AG08396 (cell line): ENCODE measurements around the gene CLCN5.

ENCODE experiments used
- DNase-seq: peaks from one replicate; pipeline ENCODE4 v3.0.0; 2012; ENCODE audit warnings: low spot score, mixed read lengths

Gene CLCN5

DNA sequence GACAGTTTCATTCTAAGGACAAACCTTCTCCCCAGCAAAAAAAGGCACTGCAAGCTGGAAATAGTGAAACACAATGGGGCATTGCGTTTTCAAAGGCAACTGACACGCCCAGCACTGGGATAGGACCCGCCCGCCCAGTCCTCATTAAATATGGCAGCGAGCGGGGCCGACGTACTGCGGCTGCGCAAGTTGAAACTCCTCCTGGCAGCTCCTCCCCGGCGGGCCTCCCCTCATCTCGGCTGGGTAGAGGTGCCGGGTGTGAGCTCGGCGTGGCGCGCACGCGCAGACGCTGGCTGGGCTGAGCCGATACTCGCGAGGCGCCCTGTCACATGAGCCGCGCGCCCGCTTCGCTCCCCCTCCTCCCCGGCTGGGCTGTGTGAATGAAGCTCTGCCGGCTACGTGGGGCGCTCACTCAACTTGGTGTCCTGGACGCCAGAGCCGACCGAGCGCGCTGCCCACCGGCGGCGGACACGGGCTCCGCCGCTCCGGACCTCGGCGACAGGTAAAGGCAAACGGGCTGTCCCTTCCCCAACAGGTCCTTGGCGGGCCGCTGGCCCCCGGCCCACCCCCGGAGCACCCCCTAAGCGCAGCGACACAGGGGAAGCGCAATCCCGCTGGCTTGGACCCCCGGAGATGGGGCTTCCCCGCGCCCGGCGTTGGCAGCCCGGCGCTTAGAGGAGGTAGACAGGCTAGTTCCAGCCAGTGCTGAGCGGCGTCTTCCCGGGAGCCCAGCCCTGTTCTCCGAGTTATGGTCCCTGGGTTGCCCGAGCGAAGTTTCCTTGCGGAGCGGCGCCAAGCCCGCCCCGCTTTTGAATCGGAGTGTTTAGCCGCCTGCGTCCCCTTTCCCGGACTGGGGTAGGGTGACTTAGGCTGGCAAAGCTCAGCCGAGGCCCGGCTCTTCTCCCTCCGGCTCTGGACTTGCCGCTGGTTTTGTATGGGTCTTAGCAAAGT lies at the start of gene CLCN5:
TSS of gene CLCN5 (plus strand) at position 306 of the 951 bp plus-strand sequence. CDS start 2,703 bp downstream, outside the sequence.
- DNase-seq = peak; percentile 95

DNA sequence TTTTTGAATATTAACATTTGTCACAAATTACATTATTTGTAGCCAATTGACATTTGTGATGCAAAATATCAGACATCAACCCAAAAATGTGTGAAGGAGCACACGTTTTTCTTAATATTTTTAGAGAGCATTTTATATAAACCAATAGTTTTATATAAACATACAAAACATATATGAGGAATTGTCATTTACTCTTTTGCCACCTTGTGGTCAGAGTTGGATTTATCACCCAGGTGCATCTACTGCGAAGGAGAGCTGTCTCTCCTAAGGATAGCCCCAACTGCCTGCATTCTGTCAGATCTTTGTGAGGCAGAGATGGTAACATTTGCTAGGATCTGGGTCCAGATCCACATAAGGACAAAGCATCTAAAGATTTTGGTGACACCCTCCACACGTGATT lies 45.6 kb upstream of the CLCN5 start:
- DNase-seq = peak; percentile 35

DNA sequence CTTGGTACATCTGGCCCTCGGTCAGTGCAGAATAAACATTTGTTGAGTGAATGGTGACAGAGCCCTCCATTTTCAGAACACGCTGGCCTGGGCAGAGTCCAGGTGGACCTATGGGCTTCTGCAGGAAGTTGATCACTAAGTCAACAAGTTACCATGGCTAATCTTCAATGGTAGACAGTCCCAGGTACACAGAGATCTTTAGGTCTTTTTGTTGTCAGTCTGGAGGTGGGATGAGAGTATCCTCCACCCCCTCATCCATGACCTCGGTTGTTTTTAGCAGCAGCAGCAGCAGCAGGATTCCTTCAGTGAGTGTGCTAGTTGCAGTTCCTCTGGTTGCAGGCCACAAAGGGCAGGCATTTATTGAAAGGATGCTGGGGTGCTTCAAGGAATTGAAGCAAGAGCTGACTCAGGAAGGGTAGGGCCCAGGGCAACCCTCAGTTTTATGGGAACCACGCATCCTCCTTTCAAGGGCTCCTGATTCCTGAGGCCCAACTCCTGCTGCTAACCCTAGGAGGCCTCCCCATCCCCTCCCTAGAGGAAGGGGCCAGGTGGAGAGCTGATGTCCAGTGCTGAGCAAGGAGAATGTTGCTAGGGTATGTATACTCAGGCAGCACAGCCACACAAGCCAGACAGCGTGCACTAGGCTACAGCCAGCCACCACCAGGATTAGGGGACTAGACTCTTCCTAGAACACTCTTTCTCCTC lies 44.8 kb upstream of the CLCN5 start:
- no peak for DNase-seq

DNA sequence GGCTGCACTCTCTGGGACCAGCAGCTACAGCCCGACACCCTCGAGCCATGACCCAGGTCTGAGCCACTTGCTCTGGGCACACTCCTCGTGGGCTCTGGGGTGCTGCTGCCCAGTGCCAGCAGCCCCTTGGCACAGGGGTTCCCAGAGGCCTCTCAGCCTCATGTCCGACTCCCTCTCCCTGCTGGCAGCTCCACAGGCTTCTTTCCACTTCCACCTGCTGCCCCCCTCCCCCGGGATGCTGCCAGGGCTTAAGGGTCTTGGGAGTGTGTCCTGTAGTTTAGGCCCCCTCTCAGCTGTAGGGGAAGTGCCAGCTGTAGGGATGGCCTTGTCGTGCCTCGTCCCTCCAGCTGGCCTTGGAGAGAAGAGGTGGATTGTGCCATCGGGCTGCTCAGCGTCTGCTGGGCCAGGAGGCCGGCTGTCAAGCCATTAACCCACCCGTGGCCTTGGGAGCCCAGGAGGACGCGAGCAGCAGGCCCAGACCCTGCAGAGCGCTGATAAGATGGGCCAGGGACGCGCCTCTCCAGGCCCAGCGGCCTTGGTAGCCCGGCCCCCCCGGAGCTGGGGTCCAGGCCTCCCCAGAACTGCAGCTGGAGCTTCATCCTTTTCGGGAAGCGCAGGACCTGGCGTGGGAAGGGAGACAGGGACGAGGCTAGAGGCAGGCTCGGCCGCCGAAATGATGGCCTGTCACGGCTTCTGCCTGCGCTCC lies 44.1 kb upstream of the CLCN5 start:
- no peak for DNase-seq

DNA sequence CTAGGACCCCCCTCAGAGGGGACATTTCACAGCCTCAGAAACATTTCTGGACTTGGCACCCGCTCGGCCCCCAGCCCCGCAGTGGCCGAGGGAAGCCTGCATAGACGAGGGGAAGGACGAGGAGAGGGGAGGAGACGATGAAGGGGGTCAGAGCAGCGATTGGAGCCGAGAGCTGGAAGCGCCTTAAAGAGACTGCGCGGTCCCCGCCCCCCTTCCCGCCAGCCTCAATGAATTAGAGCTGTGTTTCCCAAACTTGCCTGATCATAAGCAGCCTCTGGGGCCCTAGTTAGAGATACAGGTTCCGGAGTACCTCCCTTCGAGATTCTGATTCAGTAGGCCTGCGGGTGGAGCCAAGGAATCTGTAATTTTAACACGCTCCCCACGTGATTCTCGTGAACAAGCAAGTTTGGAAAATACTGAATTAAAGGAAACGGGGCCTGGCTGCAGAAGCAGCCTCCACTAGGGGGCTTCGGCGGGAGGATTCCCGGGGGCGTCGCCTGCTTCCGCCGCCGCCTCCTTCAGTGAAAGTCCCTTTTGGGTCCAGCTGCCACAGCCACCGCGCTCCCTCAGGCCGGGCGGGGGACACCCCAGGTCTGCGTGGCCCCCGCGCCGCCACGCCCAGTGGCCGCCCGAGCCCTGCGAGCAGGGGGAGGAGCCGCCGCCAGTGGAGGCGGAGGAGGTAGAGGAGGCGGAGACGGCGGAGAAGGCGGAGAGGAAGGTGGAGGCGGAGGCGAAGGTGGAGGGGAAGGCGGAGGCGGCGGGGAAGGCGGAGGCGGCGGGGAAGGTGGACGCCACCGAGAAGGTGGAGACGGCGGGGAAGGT lies 43.4 kb upstream of the CLCN5 start, which contains the start of gene USP27X:
TSS of gene USP27X (plus strand) at position 651 of the 822 bp plus-strand sequence. CDS start 824 bp downstream, outside the sequence.
- DNase-seq = peak; percentile 77

DNA sequence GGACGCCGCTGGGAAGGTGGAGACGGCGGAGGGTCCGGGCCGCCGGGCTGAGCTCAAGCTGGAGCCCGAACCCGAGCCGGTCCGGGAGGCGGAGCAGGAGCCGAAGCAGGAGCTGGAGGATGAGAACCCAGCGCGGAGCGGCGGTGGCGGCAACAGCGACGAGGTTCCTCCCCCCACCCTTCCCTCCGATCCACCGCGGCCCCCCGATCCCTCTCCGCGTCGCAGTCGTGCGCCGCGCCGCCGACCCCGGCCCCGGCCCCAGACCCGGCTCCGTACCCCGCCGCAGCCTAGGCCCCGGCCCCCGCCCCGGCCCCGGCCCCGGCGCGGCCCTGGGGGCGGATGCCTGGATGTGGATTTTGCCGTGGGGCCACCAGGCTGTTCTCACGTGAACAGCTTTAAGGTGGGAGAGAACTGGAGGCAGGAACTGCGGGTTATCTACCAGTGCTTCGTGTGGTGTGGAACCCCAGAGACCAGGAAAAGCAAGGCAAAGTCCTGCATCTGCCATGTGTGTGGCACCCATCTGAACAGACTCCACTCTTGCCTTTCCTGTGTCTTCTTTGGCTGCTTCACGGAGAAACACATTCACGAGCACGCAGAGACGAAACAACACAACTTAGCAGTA lies 42.6 kb upstream of the CLCN5 start:
- no peak for DNase-seq

DNA sequence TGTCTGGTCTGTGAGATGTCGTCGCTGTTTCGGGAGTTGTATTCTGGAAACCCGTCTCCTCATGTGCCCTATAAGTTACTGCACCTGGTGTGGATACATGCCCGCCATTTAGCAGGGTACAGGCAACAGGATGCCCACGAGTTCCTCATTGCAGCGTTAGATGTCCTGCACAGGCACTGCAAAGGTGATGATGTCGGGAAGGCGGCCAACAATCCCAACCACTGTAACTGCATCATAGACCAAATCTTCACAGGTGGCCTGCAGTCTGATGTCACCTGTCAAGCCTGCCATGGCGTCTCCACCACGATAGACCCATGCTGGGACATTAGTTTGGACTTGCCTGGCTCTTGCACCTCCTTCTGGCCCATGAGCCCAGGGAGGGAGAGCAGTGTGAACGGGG lies 41.7 kb upstream of the CLCN5 start:
- DNase-seq = no peak

DNA sequence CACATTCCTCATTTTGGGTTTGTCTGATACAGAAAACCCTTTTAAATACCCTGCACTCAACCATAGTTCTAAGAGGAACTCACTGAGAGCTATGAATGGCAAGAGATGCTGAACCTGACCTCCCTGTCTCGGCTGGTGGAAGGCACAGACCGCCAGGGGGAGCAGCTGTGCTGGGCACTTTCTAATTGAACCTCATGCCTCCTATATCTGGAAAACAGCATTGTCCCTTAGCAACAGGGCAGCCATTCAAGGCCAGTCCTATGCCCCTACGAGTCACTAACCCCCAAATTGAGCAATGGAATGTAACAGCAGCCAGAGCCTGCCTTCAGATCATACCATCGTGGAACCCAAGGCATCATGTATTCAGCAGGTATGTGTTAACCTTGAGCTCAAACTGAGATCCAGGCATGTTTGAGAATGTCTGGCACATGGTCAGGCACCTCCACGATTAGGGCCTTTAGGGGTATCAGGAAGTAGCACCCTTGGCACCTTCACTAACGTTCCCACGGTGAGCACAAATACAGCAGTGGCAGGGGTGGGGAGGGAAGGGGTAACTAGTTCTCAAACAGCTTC lies 38.0 kb upstream of the CLCN5 start:
- DNase-seq = peak; percentile 63

DNA sequence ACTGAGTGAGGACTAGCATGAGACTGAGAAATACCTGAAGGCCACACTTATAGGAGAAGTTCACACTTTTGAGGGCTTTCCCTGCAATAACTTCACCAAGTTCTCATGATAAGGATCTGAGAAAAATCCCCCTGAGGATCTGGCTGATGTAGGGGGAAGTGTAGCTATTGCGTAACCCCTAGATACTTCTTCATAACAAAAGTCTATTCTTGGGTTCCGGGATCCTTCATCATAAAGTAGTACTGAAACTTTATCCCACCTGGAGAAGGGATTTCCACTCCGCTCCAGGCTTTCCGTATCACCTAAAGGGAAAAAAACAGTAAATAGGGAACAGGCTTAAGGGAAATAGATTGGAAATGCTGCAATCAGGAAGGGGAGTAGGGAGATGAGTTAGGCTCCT lies 29.9 kb upstream of the CLCN5 start:
- DNase-seq = no peak

DNA sequence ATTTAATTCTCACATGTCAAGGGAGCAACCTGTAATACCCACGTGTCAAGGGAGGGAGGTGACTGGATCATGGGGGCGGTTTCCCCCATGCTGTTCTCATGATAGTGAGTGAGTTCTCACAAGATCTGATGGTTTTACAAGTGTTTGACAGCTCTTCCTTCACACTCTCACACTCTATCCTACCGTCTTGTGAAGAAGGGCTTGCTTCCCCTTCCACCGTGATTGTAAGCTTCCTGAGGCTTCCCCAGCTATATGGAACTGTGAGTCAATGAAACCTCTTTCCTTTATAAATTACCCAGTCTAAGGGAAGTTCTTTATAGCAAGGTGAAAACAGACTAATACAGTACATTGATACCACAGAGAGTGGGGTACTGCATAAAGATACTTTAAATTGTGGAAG lies 25.4 kb upstream of the CLCN5 start:
- DNase-seq = no peak

DNA sequence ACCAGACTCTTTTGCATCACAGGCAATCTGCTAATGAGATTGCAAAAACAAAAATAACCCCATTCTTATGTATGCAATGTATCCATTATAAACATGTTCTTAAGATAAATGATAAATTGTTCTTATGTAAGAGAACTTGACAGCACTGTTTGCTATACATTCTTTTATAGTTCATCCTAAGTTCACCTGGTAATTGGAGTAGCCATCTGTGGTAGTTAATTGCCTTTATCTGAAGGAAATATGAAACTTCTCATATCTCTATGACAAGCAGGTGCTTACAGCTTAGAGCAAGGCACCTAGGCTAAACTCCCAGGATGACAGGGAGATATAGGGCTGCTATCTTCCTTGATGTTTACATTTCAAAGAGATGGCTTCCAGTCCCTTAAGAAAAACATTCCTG lies 21.3 kb upstream of the CLCN5 start:
- no peak for DNase-seq

DNA sequence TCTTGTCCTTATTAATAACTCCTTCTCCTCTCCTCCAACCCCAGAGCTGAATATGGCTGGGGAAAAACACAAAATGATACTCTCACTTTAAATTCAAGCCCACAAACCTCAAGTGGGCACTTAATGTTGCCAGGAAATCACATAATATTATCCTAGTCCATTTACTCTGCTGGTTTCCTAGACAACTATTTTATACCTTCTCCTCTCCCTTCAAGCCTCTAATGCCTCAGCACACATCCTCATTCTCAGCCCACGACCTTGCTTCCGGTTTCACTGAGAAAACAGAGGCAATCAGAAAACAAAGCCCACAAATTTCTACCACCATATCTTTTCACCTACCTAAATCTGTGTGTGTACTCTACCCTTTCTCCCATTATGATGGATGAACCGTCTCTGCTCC lies 12.1 kb upstream of the CLCN5 start:
- DNase-seq = no peak

DNA sequence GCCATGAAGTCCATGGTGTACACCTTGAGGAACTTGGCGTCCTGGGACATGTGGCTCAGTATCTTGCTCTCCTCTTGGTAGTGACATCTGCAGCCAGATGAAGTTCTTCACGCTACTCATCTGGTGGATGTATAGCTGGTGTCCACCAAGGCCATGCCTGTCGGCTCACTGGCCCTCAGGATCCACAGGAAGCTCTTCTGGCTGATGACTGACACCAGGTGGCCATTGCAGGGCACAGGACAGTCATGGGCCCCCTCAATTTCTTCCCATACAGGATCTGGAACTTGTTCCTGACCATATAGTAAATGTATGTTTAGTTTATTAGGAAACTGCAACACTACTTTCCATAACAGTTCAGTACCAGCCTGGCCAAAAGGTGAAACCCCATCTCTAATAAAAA lies 10.3 kb upstream of the CLCN5 start:
- DNase-seq = no peak

DNA sequence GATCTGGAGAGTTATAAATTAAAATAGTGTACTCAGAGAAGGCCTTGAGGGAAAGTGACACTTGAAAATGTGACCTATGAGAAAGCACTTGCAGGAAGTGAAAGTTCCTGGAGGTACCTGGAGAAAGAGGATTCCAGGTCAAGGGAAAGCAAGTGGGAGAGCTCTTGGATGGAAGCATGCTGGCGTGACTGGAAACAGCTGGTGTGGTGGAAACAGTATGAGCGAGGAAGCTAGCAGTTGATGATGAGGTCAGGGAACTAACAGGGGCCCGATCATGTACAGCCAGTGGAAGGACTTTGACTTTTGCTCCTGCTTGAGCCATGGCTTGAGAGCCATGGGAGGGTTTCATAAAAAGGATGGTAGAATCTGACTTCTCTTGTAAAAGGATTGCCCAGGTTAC lies 9.5 kb upstream of the CLCN5 start:
- no peak for DNase-seq

DNA sequence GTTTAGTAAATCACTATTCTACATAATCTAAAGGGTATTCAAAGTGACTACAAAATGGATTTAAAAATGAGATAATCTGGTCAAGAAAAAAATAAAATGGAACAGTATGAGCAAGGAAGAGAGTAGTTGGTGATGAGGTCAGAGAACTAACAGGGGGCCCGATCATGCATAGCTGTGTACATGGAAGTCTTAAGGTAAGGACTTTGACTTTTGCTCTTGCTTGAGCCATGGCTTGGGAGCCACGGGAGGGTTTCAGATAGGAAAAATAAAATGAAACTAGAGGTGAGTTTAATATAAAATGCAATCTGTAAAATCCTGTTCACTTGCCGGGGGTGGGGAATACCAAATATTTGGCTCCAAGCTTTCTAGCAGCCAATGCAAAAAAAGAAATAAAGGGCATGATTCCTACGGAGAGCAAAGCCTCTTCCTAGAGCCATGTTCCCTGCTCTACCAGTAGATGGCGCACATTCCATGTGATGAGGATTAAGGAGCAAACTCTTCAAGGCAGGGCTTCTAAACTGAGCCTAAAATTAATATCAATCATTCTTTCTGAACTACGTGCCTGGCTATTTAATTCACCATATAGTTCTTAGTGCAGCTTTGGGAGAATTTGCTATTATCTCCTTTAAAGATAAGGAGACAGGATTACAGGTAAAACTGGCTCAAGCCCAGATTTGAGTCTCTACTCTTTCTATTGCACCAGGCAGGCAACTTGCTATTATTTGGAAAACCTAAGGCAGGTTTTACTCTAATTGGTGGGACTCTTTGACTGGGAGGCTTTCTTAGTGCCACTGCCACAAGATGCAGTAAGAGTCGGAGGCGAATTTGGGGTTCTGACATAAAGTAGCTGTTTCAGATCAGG lies 6.8 kb upstream of the CLCN5 start:
- DNase-seq = peak; percentile 66

DNA sequence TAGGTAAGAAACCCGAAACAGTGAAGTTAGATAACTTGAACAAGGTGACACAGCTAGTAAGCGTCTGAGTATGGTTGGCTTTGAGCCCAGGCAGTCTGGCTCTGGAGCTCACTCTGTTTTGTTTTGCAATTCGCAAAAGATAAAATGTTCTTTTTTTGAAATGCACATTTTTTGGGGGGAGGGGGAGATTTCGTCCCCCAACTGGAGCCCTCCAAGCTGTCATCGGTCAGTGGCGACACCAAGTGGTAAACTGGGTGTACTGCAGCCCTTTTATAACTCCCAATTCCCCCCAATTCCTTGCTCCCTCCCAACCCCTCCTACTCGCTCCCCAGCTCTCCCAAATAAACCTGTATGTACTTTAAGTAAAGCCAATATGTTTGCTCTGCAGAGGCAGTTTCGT lies 2.8 kb upstream of the CLCN5 start:
- DNase-seq = peak; percentile 45

DNA sequence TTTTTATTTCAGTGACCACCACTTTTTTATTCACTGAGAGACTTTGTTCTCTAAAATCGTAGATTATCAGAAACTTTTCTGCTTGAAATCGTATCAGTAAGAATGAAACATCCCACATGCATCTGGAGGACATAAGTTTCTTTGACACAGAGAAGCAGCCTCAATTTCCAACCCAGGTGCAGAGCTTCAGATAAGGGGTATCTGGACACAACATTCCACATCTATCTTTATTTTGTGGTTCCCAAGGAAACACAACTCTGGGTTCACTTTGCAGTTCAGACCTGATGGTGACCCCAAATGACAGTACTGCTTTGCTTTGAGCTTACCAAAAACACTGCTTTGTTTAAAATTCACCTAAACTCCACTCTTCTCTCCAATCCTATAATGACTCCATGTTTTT lies 1.3 kb upstream of the CLCN5 start:
- DNase-seq = no peak

DNA sequence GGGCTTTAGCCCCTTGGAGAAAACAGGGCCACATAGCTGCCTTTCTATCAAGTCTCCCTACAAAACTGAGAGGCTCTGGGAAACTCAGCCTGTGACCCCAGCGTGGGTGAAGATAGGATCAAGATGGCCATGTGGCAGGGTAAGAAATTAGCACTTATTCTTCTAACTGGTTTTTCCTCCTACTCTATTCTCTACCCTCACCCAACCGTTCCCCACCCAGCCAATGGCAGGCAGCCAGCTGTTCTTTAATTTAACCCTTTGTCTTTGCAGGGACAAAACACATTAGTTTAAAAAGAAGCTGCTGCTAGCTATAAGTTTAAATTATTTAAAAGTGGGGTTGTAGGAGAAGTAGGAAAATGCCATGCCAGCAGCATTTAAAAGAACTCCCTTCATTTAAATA lies 2.8 kb downstream of the CLCN5 start:
- no peak for DNase-seq

DNA sequence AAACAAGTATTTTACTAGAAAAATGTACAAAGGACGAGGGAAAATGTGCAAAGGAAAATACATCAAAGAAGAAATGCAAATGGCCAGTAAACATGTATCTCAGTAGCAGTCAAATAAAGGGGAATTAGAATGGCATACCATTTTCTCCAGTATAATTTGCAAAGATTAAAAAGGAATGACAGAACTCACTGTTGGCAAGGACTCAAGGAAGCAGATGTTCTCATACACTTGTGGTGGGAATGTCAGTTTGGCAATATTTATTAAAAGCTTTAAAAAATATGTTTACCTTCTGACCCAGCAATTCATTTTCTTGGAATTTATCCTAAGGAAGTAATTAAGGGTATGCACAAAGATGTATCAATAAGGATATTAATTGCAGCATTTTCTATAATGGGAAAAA lies 7.6 kb downstream of the CLCN5 start:
- no peak for DNase-seq

DNA sequence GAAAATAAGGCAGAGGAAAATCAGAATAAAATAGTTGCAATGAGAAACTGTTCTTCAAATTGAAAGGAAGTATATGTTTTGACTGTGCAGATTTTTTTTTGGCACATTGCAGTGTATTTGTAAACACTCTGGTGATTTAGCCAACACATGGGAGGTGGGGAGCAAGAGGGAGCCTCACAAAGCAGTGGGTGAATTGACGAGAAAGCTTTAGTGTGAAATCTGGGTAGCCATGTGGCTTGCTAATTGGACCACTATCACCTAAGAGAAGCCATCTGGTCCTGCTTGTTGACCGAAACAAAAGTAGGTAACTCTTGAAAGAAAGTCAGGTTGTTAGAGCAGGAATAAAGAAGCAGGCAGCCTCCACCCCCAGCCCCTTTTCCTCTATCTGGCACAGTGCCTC lies 10.4 kb downstream of the CLCN5 start:
- DNase-seq = no peak
